Fibroblast of lung (primary cell): ENCODE results near the gene KDM7A.

Source experiments
- EZH2 ChIP-seq: IDR thresholded peaks from 2 replicates; pipeline ENCODE4 v1.5.1; 2012; ENCODE audit warnings: low read length, control low read depth, mild to moderate bottlenecking; ENCODE audit errors: missing control alignments
- TF ChIP-seq, protein P1 (sequence below), 2 donors: IDR thresholded peaks in 1 of 2; conservative IDR thresholded peaks in 1 of 2; 1 replicate in 1 of 2; 2 replicates in 1 of 2; pipeline ENCODE4 v1.5.1; 2011 to 2012; ENCODE audit warnings: low read length in 2 of 2, control low read depth in 1 of 2, inconsistent platforms in 1 of 2, low read depth in 1 of 2, mild to moderate bottlenecking in 1 of 2

DNA sequence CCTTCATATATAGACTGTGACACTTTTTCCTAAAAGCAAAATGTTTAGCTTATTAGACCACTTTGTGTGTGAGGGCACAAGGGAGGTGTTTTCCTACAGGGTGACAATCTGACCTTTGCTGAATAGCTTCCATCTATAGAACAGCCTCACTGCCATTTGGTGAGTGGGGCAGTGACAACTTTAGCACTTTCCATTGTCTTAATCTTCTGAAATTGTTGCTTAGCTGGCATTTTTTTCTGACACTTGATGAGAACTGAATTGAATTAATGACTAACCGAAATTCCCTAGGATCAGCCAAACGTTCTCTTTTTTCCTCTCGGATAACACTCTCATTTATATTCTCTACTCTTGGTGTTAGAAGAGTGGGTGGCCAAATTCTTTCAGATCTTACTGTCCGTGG, 30.2 kb downstream of the KDM7A start:
- TF ChIP-seq, protein P1, sequence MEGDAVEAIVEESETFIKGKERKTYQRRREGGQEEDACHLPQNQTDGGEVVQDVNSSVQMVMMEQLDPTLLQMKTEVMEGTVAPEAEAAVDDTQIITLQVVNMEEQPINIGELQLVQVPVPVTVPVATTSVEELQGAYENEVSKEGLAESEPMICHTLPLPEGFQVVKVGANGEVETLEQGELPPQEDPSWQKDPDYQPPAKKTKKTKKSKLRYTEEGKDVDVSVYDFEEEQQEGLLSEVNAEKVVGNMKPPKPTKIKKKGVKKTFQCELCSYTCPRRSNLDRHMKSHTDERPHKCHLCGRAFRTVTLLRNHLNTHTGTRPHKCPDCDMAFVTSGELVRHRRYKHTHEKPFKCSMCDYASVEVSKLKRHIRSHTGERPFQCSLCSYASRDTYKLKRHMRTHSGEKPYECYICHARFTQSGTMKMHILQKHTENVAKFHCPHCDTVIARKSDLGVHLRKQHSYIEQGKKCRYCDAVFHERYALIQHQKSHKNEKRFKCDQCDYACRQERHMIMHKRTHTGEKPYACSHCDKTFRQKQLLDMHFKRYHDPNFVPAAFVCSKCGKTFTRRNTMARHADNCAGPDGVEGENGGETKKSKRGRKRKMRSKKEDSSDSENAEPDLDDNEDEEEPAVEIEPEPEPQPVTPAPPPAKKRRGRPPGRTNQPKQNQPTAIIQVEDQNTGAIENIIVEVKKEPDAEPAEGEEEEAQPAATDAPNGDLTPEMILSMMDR (conservative IDR thresholded peaks at IDR 0.05 in 1 of 2, IDR thresholded peaks at IDR 0.05 in 1 of 2; ENCODE audit: low read depth in 1 of 2, low read length in 2 of 2) = no peak
- TF ChIP-seq EZH2 = no peak
